A549 (cell line): ENCODE results near the gene TMEM129.

ENCODE experiments used
- EP300 ChIP-seq, 2 experiments: fragments of >200 bp; sonication (Bioruptor Twin); formaldehyde crosslinking; IDR thresholded peaks; 2 replicates in 1 of 2; 3 replicates in 1 of 2; pipeline ENCODE4 v1.6.1; 2016 to 2017
- HOXA7 ChIP-seq: fragments of 250-450 bp; sonication (Bioruptor Pico); IDR thresholded peaks from 2 replicates; pipeline ENCODE4 v1.5.0; 2020; ENCODE audit warnings: mild to moderate bottlenecking, moderate library complexity
- MAFK ChIP-seq: fragments of 450-650 bp; IDR thresholded peaks from 2 replicates; pipeline ENCODE4 v1.6.1; 2014; ENCODE audit not compliant: partially characterized antibody
- MYC ChIP-seq: IDR thresholded peaks from 2 replicates; pipeline ENCODE4 v1.6.1; 2012; ENCODE audit warnings: mild to moderate bottlenecking, inconsistent platforms, low read length, improper control_type of control experiment, borderline replicate concordance
- POLR2A ChIP-seq: IDR thresholded peaks from 2 replicates; pipeline ENCODE4 v1.6.1; 2012; ENCODE audit warnings: mild to moderate bottlenecking, low read length
- POLR2AphosphoS2 ChIP-seq: conservative IDR thresholded peaks from 2 replicates; pipeline ENCODE4 v1.6.1; 2012; ENCODE audit warnings: low read length, improper control_type of control experiment, inconsistent platforms
- RFX5 ChIP-seq: fragments of 450-650 bp; IDR thresholded peaks from 2 replicates; pipeline ENCODE4 v1.7.1; 2014; ENCODE audit warnings: antibody characterized with exemption, mild to moderate bottlenecking, moderate library complexity
- TF ChIP-seq, protein P1 (sequence below): fragments of >200 bp; sonication (Bioruptor Twin); formaldehyde crosslinking; IDR thresholded peaks from 3 replicates; pipeline ENCODE4 v1.5.1; 2016
- TF ChIP-seq, protein P2 (sequence below): fragments of 450-650 bp; IDR thresholded peaks from 2 replicates; pipeline ENCODE4 v1.6.1; 2014; ENCODE audit warnings: antibody characterized with exemption
- TF ChIP-seq, protein P3 (sequence below): IDR thresholded peaks from 2 replicates; pipeline ENCODE4 v1.6.1; 2012; ENCODE audit warnings: low read depth, borderline replicate concordance

DNA sequence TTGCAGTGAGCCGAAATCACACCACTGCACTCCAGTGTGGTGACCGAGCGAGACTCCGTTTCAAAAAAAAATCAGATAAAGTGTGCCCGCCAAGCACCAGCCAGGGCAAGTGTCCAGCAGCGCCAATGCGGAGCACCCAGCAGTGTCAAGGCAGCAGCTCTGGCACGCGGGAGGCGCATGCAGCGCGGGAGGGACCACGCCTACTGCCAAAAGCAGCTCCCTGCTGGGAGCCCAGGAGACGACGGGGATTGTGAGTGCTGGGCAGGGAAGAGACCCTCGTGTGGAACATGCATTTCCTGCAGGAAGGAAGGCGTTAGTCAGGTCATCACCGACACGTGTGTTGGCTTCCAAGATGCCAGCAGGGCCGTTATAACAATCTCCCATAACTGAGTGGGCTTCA lies 47.5 kb downstream of the TMEM129 start:
- TF ChIP-seq, protein P1, sequence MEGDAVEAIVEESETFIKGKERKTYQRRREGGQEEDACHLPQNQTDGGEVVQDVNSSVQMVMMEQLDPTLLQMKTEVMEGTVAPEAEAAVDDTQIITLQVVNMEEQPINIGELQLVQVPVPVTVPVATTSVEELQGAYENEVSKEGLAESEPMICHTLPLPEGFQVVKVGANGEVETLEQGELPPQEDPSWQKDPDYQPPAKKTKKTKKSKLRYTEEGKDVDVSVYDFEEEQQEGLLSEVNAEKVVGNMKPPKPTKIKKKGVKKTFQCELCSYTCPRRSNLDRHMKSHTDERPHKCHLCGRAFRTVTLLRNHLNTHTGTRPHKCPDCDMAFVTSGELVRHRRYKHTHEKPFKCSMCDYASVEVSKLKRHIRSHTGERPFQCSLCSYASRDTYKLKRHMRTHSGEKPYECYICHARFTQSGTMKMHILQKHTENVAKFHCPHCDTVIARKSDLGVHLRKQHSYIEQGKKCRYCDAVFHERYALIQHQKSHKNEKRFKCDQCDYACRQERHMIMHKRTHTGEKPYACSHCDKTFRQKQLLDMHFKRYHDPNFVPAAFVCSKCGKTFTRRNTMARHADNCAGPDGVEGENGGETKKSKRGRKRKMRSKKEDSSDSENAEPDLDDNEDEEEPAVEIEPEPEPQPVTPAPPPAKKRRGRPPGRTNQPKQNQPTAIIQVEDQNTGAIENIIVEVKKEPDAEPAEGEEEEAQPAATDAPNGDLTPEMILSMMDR: no peak
- no peak for TF ChIP-seq RFX5
- no peak for TF ChIP-seq MAFK
- TF ChIP-seq, protein P2, sequence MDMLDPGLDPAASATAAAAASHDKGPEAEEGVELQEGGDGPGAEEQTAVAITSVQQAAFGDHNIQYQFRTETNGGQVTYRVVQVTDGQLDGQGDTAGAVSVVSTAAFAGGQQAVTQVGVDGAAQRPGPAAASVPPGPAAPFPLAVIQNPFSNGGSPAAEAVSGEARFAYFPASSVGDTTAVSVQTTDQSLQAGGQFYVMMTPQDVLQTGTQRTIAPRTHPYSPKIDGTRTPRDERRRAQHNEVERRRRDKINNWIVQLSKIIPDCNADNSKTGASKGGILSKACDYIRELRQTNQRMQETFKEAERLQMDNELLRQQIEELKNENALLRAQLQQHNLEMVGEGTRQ: no peak
- no peak for TF ChIP-seq POLR2AphosphoS2
- no peak for TF ChIP-seq MYC
- TF ChIP-seq, protein P3, sequence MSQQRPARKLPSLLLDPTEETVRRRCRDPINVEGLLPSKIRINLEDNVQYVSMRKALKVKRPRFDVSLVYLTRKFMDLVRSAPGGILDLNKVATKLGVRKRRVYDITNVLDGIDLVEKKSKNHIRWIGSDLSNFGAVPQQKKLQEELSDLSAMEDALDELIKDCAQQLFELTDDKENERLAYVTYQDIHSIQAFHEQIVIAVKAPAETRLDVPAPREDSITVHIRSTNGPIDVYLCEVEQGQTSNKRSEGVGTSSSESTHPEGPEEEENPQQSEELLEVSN: no peak
- no peak for TF ChIP-seq EP300 (IDR thresholded peaks at IDR 0.05)
- no peak for TF ChIP-seq POLR2A
- TF ChIP-seq HOXA7 (CRISPR knock-in tag): no peak
